CD1c-positive myeloid dendritic cell (primary cell): ENCODE measurements around the gene OSMR.

Source experiments
- DNase-seq: peaks from one replicate; pipeline ENCODE4 v3.0.0-alpha.2; 2016; ENCODE audit errors: extremely low spot score

Gene OSMR

DNA sequence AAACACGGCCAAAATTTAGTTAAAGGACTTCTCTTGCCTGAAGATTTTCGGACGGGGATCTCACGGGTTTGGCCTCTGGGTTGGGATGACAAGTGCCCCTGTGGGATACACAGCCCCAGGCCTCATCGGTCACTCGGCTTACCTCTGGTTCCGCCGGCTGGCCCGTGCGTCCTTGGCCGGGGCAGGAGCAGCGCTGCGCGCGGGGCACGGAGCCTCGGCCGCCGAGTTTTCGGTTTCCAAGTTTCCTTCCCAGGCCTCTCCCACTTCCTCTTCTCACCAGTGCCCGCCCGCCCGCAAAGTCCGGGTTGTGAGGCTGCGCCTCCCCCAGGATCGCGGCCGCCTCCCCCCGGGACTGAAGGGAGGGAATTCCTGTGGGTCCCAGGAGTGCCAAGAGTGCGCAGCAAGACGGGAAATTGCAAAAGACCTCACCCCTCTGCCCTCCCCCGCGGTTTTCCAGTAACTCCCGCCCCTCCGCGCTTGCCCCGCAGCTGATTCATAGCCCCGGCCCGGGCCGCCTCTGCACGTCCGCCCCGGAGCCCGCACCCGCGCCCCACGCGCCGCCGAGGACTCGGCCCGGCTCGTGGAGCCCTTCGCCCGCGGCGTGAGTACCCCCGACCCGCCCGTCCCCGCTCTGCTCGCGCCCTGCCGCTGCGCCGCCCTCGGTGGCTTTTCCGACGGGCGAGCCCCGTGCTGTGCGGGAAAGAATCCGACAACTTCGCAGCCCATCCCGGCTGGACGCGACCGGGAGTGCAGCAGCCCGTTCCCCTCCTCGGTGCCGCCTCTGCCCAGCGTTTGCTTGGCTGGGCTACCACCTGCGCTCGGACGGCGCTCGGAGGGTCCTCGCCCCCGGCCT, at the start of gene OSMR:
Gene OSMR (plus strand): TSS at position 487 of the 853 bp plus-strand sequence. CDS start 23,033 bp downstream, outside the sequence.
- DNase-seq: peak; percentile 36

DNA sequence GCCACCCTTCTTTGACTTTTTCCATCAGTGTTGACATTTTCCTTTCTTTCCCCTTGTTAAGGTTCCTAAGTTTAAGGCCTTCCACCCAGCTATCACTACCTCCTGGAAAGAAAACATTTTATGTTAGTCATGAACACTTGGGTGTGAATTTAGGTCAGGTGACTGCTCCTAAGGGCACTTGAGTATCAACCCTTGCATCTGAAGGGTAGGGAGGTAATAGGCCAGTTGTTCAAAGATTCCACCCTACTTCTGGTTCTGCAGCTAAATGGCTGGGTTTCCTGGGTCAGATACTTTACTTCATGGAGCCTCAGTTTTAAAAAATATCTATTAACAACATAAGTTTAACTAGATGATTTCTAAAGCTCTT, 49.1 kb upstream of the OSMR start:
- no peak for DNase-seq

DNA sequence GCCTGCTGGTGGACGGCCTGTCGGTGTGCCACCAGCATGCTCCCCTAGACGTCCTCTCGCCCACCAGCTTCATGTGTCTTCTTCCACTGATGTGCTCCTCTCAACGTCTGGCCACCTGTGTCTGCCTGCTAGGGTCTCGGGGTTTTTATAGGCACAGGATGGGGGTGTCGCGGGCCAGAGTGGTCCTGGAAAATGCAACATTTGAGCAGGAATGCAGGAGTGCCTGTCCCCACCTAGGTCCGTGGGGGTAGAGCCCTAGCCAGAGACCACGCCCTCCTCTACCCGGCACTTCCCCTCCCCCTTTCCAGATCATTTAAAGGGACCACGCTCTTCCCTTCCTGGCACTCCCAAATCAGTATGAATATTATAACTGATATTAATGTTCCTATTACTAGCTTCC, 48.0 kb upstream of the OSMR start:
- DNase-seq: no peak

DNA sequence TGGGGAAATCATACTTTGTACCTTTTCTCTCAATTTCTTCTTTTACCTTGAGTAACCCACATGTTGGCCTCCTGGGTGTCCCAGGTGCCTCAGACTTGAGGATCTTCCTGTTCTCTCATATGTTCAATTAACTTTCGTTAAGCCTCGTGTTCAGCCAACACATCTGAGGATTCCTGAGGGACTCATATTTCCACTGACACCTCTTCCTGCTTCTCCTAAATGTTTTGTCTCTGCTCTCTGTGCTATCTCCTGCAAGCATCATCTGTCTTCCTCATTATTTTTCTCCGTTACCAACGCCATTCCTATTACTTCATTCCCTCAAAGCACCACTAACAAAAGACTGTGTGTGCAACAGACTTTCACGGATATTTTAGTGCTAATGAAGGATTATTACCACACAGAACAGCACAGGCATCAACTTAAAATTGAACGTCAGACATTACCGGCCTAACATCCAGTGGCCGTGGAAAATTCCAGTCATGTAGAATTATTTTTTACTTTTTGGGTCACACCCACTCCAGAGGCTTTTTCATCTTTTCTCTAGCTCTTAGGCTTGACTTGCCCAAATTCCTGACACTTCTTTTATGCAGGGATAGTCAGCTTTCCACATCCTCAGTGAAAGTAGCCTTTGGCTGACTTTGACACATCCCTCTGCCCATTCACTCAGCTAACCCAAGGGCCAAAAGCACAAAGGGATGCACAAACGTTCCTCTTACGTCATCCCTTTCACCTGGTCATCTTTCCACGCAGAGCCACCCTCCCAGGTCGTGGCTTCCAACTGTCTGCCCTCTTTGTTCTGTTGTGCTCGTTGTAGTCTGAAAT, 46.0 kb upstream of the OSMR start:
- DNase-seq: no peak

DNA sequence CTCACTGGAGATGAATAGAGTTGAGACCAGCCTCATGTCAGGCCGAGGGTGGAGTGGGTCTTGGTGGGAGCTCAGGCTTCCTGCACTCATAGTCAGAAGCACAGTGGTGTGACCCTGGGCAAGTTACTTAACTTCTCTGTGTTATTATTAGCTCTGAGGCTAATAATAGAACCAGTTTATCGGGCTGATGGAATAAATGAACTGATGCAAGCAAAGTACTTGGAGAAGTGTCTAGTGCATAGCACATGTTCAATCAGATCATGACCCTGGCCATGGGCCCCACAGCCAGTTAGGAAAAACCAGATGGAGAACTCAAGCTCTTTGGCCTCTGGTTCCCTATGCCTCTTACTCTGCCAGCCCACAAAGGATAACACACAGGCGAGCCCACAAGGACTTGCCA, 45.3 kb upstream of the OSMR start:
- DNase-seq: no peak

DNA sequence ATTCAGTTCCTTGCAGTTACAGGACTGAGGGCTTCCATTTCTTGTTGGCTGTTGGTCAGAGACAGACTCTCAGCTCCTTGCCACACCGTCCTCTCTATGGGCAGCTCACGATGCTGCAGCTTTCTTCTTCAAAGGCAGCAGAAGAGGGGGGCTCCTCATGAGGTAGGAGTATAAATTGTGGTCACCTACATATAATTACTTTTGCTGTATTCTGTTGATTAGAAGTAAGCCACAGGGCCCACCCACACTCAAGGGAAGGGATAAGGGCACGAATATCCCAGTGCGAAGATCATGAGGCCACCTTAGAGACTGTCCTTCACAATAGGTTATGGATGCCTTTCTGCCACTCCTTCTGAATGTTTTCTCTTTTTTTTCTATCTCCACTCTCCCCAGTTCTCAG, 43.7 kb upstream of the OSMR start:
- no peak for DNase-seq

DNA sequence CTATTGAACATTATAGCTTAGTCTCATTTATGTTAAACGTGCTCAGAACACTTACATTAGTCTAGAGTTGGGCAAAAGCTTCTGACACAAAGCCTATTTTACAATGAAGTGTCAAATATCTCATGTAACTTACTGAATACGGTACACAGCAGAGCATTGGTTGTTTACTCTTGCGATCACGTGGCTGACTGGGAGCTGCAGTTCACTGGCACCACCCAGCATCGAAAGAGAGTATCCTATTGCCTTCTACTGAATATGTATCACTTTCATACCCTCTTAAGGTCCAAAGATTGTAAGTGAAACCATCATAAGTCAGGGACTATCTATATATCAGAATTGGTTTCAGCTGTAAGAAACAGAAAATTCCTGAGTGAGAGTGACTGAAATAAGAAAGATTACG, 42.6 kb upstream of the OSMR start:
- no peak for DNase-seq

DNA sequence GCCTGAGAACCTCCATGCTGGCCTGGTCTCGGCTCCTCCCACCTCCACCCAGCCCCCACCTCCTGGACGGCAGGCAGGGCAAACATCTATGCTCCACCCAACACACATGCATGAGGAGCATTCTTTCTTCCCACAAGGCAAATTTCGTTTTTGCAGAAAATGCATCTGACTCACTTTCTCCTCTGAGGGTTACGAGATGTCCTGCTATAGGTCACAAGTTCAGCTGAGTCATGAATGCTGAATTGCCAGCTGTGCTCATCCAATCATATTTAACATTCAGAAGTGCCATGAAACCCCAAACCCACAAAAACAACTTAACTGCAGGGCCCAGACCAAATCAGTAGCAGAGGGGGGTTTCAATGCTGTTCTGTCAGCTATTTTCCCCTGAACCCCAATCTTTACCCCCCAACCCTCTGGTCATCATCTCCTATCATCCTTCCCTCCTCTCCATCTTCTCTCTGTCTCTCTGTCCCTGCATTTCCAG, 39.0 kb upstream of the OSMR start:
- no peak for DNase-seq

DNA sequence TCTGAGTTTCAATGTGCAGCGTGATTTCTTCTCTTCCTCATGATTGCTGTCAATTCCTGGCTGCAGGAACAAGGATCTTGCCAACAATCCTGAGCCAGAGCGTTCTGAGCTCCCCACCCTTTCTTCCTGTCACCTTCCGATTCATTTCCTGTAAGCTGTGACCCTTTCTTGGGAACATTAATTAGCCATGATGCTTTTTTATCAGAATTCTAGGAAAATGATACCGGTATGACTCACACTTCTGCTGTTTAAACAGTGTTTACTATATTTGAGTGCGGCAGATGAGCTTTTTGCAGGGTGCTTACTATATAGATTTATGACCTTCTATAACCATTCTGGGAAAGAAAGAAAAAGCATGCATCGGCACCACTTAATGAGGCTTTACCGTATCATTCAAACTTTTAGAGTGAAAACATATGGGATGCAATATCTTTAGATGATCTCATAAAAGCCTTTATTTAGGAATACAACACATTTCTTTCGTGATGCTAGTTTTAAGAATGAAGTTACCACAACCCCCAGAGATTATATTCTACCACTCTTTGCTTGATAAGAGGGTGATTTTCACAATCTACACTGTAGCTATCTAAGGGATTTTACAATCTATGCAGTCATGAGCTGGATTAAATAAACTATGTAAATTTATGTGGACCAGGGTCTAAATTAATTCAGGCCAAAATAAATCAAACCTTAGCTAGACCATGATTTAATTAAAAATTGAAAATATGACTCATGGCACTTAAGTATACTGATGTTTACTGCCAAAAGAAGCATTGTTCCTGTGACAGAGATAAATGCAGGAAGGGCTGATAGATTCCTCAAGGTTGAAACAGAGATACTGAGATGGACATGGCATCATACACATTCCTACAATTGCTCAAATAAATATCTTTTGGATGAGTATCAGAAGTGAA, 38.0 kb upstream of the OSMR start:
- no peak for DNase-seq

DNA sequence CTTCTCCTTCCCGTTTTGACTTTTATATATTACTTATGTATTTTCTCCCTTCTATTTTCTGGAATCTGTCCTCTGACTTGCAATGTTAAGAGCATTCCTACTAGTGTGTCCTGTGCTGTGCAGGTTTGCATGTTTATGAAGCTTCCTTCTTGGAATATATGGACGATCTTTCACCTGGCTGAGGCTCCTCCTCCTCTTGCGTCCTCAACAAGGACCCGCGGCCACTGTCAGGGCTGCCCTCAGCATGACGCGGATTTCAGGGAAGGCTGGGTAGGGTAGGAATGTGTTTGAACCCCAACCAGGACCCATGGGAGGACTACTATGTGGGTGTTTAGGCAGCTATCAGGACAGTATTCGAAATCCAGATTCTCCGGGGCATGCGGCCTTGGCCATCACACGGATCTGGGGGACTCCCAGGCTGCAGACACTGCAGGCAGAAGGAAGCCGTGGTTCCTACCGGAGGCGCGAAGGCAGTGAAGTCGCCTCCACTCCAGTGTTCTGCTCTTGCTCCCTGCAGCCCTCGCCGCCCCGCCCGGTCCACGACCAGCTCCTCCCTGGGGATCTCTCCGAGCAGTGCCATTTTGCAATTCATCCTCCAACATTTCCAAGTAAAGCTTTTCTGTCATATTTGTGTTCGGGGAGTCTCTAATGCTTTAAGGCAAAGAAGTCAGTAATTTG, 37.0 kb upstream of the OSMR start:
- no peak for DNase-seq

DNA sequence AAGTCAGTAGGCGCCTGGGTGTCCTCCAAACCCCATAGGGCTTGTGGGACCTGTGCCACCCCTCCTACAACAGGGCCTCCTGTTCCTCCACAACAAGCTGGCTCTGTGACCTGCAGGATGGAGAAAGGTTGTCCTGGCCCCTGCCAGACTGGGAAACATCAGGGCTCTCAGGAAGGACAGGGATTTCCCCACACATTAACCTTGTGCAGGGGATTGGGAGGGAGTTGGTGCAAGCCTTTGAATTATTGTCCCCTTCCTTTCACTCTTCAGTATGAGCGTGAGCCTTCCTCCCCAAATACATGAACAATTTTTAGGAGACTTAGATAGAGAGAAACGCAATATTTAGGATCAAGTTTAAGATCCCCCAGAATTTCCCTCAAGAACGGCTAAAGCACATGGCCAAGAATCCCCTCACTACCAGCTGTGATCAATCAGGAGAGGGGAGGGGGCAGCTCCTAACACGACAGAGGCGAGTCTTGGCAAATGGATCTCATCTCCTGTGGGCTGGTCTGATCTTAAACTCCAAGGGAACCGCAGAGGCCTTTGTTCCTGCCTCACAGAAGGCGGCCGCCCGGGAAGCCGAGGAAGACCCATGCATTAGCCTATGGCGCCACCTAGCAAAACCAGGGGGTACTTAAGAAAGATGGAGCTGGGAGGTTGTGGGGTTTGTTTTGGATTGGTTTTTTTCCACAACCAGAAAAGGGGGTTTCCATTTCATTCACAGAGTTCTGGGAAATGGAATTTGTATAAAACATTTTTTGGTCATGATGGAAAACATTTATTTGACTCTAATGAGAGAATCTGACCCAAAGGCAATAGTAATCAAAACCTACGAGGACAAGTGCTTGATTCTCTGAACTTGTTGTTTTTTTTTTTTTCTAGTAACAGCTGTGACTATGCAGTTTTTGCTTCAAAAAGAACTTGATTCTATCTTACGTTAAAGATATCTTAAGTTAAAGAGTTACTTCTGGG, 36.1 kb upstream of the OSMR start:
- peak; percentile 62 for DNase-seq

DNA sequence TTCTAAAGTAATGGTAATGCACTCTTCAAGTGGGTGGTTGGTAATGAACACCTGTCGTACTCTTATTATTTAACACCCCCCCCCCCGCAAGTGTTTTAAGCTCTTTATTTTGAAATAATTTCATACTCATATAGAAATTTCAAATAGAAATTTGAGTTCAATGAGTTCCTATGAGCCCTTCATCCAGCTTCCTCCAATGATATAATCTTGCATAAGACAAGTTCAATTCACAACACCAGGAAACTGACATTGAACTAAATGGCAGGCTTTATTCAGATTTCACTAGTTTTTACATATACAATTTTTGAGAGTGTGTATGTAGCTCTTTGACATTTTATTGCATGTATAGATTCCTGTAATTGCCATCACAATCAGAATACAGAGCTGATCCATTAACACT, 30.9 kb upstream of the OSMR start:
- no peak for DNase-seq

DNA sequence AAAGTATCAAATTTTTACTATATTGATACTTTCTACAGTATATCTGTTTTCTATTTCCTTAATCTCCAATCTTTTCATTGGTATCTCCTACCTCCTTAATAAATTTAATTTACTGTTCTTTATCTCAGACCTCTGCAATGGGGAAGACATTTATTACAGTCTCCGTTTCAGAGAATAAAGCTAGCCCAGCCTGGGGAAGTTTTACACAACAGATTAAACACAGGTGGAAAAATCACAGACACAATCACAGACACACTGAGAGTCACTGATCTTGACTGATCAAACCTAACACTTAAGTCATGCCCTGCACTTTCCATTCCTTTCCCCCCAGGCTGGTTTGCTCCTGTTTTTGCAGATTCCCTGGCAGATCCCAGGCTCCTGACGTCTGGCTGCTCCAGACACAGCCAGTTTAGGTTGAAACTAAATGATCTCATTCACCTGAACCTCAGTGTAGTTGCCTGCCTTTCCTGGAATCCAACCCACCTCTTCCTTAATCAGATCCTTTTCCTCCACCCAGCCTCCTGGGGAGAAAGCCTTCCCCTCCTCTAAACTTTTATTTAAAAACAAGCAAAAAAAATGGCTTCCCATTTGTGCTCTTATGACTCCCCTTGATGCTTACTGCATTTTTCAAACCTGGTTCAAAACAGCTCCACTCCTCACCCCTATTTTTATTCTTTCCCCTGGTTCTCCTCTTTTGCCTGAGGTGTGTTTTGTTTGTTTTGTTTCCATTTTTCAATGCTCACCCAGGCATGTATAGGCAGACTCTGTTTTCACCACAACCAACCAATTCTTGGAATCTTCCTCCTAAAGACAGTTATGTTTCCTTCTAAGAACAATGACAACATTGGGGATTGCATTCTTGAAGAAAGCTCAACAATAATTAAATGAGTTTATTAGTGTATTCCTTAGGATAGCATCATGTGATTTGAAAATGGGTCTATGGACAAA, 29.5 kb upstream of the OSMR start:
- no peak for DNase-seq

DNA sequence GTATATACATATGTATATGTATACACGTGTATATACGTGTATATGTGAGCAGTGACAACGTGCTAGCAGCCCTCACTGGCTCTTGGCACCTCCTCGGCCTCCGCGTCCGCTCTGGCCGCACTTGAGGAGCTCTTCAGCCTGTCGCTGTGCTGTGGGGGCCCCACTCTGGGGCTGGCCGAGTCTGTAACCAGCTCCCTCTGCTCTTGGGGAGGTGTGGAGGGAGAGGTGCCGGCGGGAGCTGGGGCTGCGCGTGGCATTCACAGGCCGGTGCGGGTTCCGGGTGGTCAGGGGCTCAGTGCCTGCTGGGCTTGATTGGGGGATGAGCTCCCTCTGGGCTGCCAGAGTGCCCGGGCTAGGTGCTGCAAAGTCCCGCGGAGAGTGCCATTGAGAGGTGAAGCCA, 24.1 kb upstream of the OSMR start:
- DNase-seq: no peak

DNA sequence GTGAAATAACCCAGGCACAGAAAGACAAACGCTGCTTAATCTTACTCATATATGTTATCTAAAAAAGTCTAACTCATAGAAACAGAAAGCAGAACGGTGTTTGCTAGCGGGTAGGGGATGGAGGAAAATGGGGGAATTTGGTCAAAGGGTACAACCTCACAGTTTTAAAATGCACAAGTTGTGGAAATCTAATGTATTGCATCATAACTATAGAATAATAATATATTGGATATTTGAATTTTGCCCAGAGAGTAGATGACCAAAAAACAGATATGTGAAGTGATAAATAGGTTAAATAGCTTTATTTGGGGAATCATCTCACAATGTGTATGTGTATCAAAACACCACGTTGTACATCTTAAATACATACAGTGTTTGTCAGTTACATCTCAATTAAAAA, 22.3 kb upstream of the OSMR start:
- DNase-seq: no peak

DNA sequence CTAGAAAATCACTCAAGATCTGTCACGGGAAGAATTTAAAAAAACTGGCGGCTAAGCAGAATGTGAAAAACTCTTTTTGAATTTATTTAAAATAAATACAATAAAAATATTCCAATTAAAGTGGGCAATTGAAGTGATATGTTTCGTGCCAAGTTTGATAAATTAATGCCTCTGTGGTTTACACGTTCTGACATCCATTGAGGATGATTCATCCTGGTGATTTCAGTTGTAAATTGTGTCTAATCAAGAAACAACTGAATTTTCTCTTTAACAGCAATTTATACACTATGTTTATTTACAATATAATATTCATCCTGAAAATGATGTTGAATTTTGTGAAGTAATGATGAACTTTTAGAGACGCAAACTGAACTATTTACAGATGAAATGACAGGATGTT, 21.0 kb upstream of the OSMR start:
- no peak for DNase-seq

DNA sequence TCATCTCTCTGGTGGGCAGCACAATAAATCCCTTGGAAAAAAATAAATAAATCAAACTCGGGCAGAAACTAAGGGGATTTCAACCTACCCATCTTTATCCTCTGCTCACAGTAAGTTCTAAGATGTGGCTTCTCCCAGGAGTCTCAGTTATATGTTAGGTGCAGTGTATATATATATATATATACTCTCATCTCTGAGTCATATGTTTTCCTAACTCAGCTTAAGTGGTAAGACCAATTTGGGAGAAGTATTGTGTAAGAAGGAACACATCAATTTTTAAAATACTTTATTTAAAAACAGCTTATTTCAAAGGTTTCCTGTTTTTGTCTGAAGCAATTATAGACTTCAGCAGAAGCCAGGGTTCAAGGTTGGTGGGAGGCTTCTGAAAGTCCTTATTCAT, 20.3 kb upstream of the OSMR start:
- no peak for DNase-seq

DNA sequence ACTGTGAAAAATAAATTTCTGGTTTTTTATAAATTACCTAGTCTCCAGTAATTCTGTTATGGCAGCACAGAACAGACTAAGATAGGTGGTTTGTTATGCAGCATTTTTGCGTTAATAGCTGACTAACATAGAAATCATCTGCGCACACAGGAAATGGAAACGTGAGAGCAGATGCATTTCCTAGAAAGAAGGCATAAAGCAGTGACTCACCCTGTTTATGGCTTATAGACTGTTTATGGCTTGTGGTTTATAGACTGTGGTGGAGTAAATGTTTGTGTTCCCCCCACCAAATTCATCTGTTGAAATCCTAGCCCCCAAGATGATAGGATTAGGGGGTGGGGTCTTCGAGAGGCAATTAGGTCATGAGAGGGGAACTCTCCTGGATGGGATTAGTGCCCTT, 18.3 kb upstream of the OSMR start:
- DNase-seq: no peak

DNA sequence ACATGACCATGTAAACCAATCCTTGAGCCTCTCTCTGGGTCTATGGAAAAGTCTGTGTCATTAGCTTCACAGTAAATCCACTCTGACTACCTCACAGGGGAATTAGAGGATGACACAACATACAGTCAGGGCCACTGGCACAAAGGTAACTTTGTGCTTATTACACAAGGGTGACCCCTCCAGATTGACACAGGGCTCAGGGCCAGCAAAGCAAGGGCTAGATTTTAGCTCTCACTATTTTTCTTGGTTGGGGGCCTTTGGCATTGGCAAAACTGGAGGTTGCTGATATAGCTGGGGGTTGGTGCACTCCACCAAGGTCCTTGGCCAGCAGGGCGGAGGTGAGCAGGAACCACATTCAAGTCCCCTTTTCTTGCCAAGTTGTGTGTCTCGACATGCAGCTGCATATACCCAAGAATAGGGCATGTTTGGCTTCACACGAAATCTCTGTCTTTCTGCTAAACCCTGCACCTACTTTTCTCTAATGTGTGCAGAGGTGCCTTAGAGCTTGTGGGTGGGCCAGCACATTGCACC, 15.2 kb upstream of the OSMR start:
- no peak for DNase-seq
